ENCODE results near the gene RAB44. TPM values are rescaled to one million over a fixed set of nuclear protein-coding genes. Genes with fewer than 3 reads are reported as not detected.

RAB44 gene
- total and polyA plus RNA-seq, 9 donors, result 0.04 to 0.15 (median 0.12) TPM; not detected in 3

- intact Hi-C loops (cut with DNase I), result no loop called here
- H3K36me3 ChIP-seq, result no peaks in the 10 kb centered on the region
- DNase-seq, result no peak
- no peaks in the 10 kb centered on the region for H3K4me1 ChIP-seq (ENCODE audit: insufficient read depth)
- no peaks in the 10 kb centered on the region for H3K27me3 ChIP-seq
- H3K4me3 ChIP-seq, result no peak overlapping the region
- H3K9me3 ChIP-seq, result no peaks in the 10 kb centered on the region
- no peak for TF ChIP-seq CTCF (IDR thresholded peaks at IDR 0.05)
- 31 to 40% (median 33%) methylated on average over 3 of the region's 3 CpGs for WGBS, 3 donors
- no peak overlapping the region for H3K27ac ChIP-seq
These were observed 31.5 kb downstream of the RAB44 start for GRCh38 chr6:36729161-36729524.

- H3K27ac ChIP-seq, result no peak overlapping the region
- DNase-seq, result no peak
- no peaks in the 10 kb centered on the region for H3K9me3 ChIP-seq
- intact Hi-C loops (cut with DNase I), result no loop called here
- H3K4me1 ChIP-seq (ENCODE audit: insufficient read depth), result peaks cover 3% of the 10 kb centered on the region
- no peak for TF ChIP-seq EP300 (IDR thresholded peaks at IDR 0.05)
- TF ChIP-seq POLR2A (IDR thresholded peaks at IDR 0.05), result no peak
- TF ChIP-seq CTCF (IDR thresholded peaks at IDR 0.05), result no peak
- H3K4me3 ChIP-seq, result no peak overlapping the region
- no peaks in the 10 kb centered on the region for H3K36me3 ChIP-seq
- WGBS, 3 donors, result 88 to 90% (median 89%) methylated on average over 14 to 15 of the region's 15 CpGs
- H3K27me3 ChIP-seq, result no peaks in the 10 kb centered on the region
These were observed 33.1 kb downstream of the RAB44 start for GRCh38 chr6:36730424-36731380.

- DNase-seq, result no peak
- Histone ChIP-seq H3K36me3 (no peaks in the 10 kb centered on the region), H3K9me3 (no peaks in the 10 kb centered on the region), H3K27ac (no peak overlapping the region), H3K4me3 (no peak overlapping the region), H3K4me1 (ENCODE audit: insufficient read depth) (peaks cover 5% of the 10 kb centered on the region), H3K27me3 (no peaks in the 10 kb centered on the region)
- 86 to 90% (median 89%) methylated on average over 10 to 12 of the region's 12 CpGs for WGBS, 3 donors
- intact Hi-C loops (cut with DNase I), result no loop called here
- TF ChIP-seq CTCF (IDR thresholded peaks at IDR 0.05) (no peak), EP300 (IDR thresholded peaks at IDR 0.05) (no peak), POLR2A (IDR thresholded peaks at IDR 0.05) (no peak)
These were observed 34.1 kb downstream of the RAB44 start for GRCh38 chr6:36731622-36732310.

- H3K4me1 ChIP-seq (ENCODE audit: insufficient read depth), result peaks cover 5% of the 10 kb centered on the region
- intact Hi-C loops (cut with DNase I), result no loop called here
- H3K4me3 ChIP-seq, result no peak overlapping the region
- H3K27ac ChIP-seq, result no peak overlapping the region
- no peak for TF ChIP-seq POLR2A (IDR thresholded peaks at IDR 0.05)
- no peak for TF ChIP-seq CTCF (IDR thresholded peaks at IDR 0.05)
- no peak for TF ChIP-seq EP300 (IDR thresholded peaks at IDR 0.05)
- WGBS, 3 donors, result 79 to 95% (median 91%) methylated on average over 5 of the region's 5 CpGs
- no peaks in the 10 kb centered on the region for H3K27me3 ChIP-seq
- H3K9me3 ChIP-seq, result no peaks in the 10 kb centered on the region
- H3K36me3 ChIP-seq, result no peaks in the 10 kb centered on the region
- DNase-seq, result no peak
These were observed 35.7 kb downstream of the RAB44 start for GRCh38 chr6:36733300-36733699.
